ENCODE results near the gene KCNA5. TPM values are rescaled to one million over a fixed set of nuclear protein-coding genes. Genes with fewer than 3 reads are reported as not detected.

The KCNA5 gene
- total and polyA plus RNA-seq, 2 experiments from 2014 or later, result 0.31 to 0.44 TPM

DNA sequence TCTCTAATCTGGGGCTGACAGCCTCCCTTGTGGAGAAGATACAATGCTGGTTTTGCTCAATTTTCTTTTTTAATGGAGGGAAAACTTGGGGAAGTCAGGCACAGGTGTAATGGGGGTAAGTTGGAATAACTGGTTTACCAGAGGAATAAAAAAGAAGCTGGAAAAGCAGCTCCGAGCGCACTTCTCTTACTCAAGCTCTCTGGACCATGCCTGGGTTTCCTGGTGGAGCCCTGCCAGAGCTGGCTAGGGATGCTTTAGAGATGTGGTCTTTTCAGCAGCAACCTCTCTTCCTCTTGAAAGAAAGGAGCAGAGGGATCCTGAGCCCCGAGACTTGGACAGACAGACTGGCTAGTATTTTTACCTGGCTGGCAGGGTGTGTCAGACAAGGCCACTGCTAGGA is 3.9 kb upstream of the KCNA5 start:
- Histone ChIP-seq H3K4me2 (no peak overlapping the region), H3K9me2 (ENCODE audit: insufficient read depth) (no peaks in the 10 kb centered on the region), H3K36me3 (ENCODE audit: insufficient read depth) (no peaks in the 10 kb centered on the region), H4K20me1 (replicated peaks; ENCODE audit: insufficient read depth) (no peaks in the 10 kb centered on the region), H3K79me2 (replicated peaks; ENCODE audit: insufficient read depth) (no peaks in the 10 kb centered on the region), H3K4me1 (ENCODE audit: insufficient read depth) (peaks cover 7% of the 10 kb centered on the region), H3K27ac (ENCODE audit: low read depth) (no peak overlapping the region), H3K27me3 (ENCODE audit: insufficient read depth) (peaks cover 46% of the 10 kb centered on the region), H3F3A (replicated peaks; ENCODE audit: low read depth) (no peaks in the 10 kb centered on the region), H2AFZ (no peak overlapping the region), H3K4me3 (no peak overlapping the region)
- H3K4me1 Mint-ChIP-seq, result peaks cover 16% of the 10 kb centered on the region
- no peak for DNase-seq (ENCODE audit: low spot score)
- no peak overlapping the region for H3K4me3 Mint-ChIP-seq
- H3K9me3 Mint-ChIP-seq, result no peaks in the 10 kb centered on the region
- H3K27ac Mint-ChIP-seq, result no peak overlapping the region
- TF ChIP-seq, protein P1, sequence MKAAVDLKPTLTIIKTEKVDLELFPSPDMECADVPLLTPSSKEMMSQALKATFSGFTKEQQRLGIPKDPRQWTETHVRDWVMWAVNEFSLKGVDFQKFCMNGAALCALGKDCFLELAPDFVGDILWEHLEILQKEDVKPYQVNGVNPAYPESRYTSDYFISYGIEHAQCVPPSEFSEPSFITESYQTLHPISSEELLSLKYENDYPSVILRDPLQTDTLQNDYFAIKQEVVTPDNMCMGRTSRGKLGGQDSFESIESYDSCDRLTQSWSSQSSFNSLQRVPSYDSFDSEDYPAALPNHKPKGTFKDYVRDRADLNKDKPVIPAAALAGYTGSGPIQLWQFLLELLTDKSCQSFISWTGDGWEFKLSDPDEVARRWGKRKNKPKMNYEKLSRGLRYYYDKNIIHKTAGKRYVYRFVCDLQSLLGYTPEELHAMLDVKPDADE (IDR thresholded peaks at IDR 0.05), result no peak
- TF ChIP-seq, protein P2, sequence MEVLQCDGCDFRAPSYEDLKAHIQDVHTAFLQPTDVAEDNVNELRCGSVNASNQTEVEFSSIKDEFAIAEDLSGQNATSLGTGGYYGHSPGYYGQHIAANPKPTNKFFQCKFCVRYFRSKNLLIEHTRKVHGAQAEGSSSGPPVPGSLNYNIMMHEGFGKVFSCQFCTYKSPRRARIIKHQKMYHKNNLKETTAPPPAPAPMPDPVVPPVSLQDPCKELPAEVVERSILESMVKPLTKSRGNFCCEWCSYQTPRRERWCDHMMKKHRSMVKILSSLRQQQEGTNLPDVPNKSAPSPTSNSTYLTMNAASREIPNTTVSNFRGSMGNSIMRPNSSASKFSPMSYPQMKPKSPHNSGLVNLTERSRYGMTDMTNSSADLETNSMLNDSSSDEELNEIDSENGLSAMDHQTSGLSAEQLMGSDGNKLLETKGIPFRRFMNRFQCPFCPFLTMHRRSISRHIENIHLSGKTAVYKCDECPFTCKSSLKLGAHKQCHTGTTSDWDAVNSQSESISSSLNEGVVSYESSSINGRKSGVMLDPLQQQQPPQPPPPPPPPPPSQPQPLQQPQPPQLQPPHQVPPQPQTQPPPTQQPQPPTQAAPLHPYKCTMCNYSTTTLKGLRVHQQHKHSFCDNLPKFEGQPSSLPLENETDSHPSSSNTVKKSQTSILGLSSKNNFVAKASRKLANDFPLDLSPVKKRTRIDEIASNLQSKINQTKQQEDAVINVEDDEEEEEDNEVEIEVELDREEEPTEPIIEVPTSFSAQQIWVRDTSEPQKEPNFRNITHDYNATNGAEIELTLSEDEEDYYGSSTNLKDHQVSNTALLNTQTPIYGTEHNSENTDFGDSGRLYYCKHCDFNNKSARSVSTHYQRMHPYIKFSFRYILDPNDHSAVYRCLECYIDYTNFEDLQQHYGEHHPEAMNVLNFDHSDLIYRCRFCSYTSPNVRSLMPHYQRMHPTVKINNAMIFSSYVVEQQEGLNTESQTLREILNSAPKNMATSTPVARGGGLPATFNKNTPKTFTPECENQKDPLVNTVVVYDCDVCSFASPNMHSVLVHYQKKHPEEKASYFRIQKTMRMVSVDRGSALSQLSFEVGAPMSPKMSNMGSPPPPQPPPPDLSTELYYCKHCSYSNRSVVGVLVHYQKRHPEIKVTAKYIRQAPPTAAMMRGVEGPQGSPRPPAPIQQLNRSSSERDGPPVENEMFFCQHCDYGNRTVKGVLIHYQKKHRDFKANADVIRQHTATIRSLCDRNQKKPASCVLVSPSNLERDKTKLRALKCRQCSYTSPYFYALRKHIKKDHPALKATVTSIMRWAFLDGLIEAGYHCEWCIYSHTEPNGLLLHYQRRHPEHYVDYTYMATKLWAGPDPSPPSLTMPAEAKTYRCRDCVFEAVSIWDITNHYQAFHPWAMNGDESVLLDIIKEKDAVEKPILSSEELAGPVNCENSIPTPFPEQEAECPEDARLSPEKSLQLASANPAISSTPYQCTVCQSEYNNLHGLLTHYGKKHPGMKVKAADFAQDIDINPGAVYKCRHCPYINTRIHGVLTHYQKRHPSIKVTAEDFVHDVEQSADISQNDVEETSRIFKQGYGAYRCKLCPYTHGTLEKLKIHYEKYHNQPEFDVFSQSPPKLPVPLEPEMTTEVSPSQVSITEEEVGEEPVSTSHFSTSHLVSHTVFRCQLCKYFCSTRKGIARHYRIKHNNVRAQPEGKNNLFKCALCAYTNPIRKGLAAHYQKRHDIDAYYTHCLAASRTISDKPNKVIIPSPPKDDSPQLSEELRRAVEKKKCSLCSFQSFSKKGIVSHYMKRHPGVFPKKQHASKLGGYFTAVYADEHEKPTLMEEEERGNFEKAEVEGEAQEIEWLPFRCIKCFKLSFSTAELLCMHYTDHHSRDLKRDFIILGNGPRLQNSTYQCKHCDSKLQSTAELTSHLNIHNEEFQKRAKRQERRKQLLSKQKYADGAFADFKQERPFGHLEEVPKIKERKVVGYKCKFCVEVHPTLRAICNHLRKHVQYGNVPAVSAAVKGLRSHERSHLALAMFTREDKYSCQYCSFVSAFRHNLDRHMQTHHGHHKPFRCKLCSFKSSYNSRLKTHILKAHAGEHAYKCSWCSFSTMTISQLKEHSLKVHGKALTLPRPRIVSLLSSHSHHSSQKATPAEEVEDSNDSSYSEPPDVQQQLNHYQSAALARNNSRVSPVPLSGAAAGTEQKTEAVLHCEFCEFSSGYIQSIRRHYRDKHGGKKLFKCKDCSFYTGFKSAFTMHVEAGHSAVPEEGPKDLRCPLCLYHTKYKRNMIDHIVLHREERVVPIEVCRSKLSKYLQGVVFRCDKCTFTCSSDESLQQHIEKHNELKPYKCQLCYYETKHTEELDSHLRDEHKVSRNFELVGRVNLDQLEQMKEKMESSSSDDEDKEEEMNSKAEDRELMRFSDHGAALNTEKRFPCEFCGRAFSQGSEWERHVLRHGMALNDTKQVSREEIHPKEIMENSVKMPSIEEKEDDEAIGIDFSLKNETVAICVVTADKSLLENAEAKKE (CRISPR knock-in tag; IDR thresholded peaks at IDR 0.05), result no peak
- no peak for TF ChIP-seq EZH2 (IDR thresholded peaks at IDR 0.05; ENCODE audit: low read depth, unreplicated experiment)
- TF ChIP-seq, protein P3, sequence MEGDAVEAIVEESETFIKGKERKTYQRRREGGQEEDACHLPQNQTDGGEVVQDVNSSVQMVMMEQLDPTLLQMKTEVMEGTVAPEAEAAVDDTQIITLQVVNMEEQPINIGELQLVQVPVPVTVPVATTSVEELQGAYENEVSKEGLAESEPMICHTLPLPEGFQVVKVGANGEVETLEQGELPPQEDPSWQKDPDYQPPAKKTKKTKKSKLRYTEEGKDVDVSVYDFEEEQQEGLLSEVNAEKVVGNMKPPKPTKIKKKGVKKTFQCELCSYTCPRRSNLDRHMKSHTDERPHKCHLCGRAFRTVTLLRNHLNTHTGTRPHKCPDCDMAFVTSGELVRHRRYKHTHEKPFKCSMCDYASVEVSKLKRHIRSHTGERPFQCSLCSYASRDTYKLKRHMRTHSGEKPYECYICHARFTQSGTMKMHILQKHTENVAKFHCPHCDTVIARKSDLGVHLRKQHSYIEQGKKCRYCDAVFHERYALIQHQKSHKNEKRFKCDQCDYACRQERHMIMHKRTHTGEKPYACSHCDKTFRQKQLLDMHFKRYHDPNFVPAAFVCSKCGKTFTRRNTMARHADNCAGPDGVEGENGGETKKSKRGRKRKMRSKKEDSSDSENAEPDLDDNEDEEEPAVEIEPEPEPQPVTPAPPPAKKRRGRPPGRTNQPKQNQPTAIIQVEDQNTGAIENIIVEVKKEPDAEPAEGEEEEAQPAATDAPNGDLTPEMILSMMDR (conservative IDR thresholded peaks at IDR 0.05; ENCODE audit: low read depth in 2 of 2), result no peak
- ATAC-seq, result no peak
- peaks cover 40% of the 10 kb centered on the region for H3K27me3 Mint-ChIP-seq (ENCODE audit: insufficient read depth, low read depth, poor library complexity)
- H3K36me3 Mint-ChIP-seq (ENCODE audit: low read depth), result no peaks in the 10 kb centered on the region

All from GM23338 (cell line).